Measurements from ENCODE around the gene REPS1.

- no peak for TF ChIP-seq EZH2 (IDR thresholded peaks at IDR 0.05; ENCODE audit: borderline replicate concordance, insufficient read depth, low read depth, low read length, poor library complexity, severe bottlenecking)
- peak; percentile 98 for TF ChIP-seq CTCF (IDR thresholded peaks at IDR 0.05)
Observed at GRCh38 chr6:138987643-138988468, at the start of gene REPS1.
